ENCODE data around the gene MIDN. TPM values are rescaled to one million over a fixed set of nuclear protein-coding genes. Genes with fewer than 3 reads are reported as not detected.

MIDN gene
- total RNA-seq, 1 donor from 2014 or later: 170 TPM

GRCh38 chr19:1228161-1228957, 20.0 kb upstream of the MIDN start:
- TF ChIP-seq POLR2AphosphoS5 (IDR thresholded peaks at IDR 0.05; ENCODE audit: insufficient read depth in 1 of 2, low read depth in 1 of 2): no peak
- TF ChIP-seq CTCF (IDR thresholded peaks at IDR 0.05): no peak
- no peak for TF ChIP-seq POLR2A (IDR thresholded peaks at IDR 0.05)
- no peak for DNase-seq (ENCODE audit: extremely low spot score in 2 of 2)
- Histone ChIP-seq H3K9me3 (no peaks in the 10 kb centered on the region), H3K27ac (no peak overlapping the region), H3K36me3 (peaks cover 0 to 25% of the 10 kb centered on the region in 2 donors), H3K4me3 (no peak overlapping the region), H3K27me3 (no peaks in the 10 kb centered on the region), H3K4me1 (peaks cover 18% of the 10 kb centered on the region)
- intact Hi-C loops (cut with DNase I): no loop called here

- DNase-seq (ENCODE audit: extremely low spot score in 2 of 2): no peak
- H3K4me1 ChIP-seq: peaks cover 22% of the 10 kb centered on the region
- no peaks in the 10 kb centered on the region for H3K9me3 ChIP-seq
- peaks cover 0 to 19% of the 10 kb centered on the region in 2 donors for H3K36me3 ChIP-seq
- intact Hi-C loops (cut with DNase I): no loop called here
- H3K27me3 ChIP-seq: no peaks in the 10 kb centered on the region
- TF ChIP-seq CTCF (IDR thresholded peaks at IDR 0.05): no peak
- no peak for TF ChIP-seq POLR2A (IDR thresholded peaks at IDR 0.05)
- TF ChIP-seq POLR2AphosphoS5 (IDR thresholded peaks at IDR 0.05; ENCODE audit: insufficient read depth in 1 of 2, low read depth in 1 of 2): no peak
- no peak overlapping the region for H3K4me3 ChIP-seq
- no peak overlapping the region for H3K27ac ChIP-seq
Measured at GRCh38 chr19:1229056-1229923, 19.1 kb upstream of the MIDN start.

GRCh38 chr19:1229924-1230782, 18.2 kb upstream of the MIDN start:
- H3K27me3 ChIP-seq: no peaks in the 10 kb centered on the region
- intact Hi-C loops (cut with DNase I): no loop called here
- peaks cover 22% of the 10 kb centered on the region for H3K4me1 ChIP-seq
- H3K36me3 ChIP-seq: peaks cover 0 to 19% of the 10 kb centered on the region in 2 donors
- H3K9me3 ChIP-seq: no peaks in the 10 kb centered on the region
- TF ChIP-seq POLR2AphosphoS5 (IDR thresholded peaks at IDR 0.05; ENCODE audit: insufficient read depth in 1 of 2, low read depth in 1 of 2) (no peak), POLR2A (IDR thresholded peaks at IDR 0.05) (no peak), CTCF (IDR thresholded peaks at IDR 0.05) (no peak)
- DNase-seq (ENCODE audit: extremely low spot score in 2 of 2): no peak
- H3K4me3 ChIP-seq: no peak overlapping the region
- no peak overlapping the region for H3K27ac ChIP-seq

- intact Hi-C loops (cut with DNase I): no loop called here
- Histone ChIP-seq H3K27ac (no peak overlapping the region), H3K4me3 (no peak overlapping the region), H3K27me3 (no peaks in the 10 kb centered on the region), H3K36me3 (peaks cover 0 to 13% of the 10 kb centered on the region in 2 donors), H3K9me3 (no peaks in the 10 kb centered on the region), H3K4me1 (peaks cover 22% of the 10 kb centered on the region)
- DNase-seq (ENCODE audit: extremely low spot score in 2 of 2): no peak
- no peak for TF ChIP-seq POLR2AphosphoS5 (IDR thresholded peaks at IDR 0.05; ENCODE audit: insufficient read depth in 1 of 2, low read depth in 1 of 2)
- TF ChIP-seq POLR2A (IDR thresholded peaks at IDR 0.05): no peak
- no peak for TF ChIP-seq CTCF (IDR thresholded peaks at IDR 0.05)
Measured at GRCh38 chr19:1230783-1231489, 17.4 kb upstream of the MIDN start.

Data from vagina (tissue), 2 donors.